B cell (primary cell): ENCODE results near the gene ZNF821.

Experiments
- EZH2 ChIP-seq: IDR thresholded peaks from 2 replicates; pipeline ENCODE4 v1.6.1; 2012; ENCODE audit warnings: borderline replicate concordance, low read depth, mild to moderate bottlenecking, moderate library complexity, low read length; ENCODE audit not compliant: insufficient read depth, poor library complexity, severe bottlenecking
- TF ChIP-seq, protein P1 (sequence below): fragments of 200-600 bp; IDR thresholded peaks from one replicate; pipeline ENCODE4 v1.8.0; 2022; ENCODE audit warnings: antibody characterized with exemption, mild to moderate bottlenecking

DNA sequence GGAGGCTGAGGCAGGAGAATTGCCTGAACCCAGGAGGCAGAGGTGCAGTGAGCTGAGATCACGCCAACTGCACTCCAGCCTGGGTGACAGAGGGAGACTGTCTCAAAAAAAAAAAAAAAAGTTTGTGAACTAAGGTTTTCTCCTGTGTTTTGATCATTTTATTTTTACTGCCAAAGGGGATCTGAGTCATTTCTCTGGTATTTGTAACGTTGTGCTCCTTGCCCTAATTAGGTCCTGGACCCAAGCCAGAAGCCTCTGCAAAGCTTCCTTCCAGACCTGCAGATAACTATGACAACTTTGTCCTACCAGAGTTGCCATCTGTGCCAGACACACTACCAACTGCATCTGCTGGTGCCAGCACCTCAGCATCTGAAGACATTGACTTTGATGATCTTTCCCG, 43.4 kb upstream of the ZNF821 start:
- TF ChIP-seq, protein P1, sequence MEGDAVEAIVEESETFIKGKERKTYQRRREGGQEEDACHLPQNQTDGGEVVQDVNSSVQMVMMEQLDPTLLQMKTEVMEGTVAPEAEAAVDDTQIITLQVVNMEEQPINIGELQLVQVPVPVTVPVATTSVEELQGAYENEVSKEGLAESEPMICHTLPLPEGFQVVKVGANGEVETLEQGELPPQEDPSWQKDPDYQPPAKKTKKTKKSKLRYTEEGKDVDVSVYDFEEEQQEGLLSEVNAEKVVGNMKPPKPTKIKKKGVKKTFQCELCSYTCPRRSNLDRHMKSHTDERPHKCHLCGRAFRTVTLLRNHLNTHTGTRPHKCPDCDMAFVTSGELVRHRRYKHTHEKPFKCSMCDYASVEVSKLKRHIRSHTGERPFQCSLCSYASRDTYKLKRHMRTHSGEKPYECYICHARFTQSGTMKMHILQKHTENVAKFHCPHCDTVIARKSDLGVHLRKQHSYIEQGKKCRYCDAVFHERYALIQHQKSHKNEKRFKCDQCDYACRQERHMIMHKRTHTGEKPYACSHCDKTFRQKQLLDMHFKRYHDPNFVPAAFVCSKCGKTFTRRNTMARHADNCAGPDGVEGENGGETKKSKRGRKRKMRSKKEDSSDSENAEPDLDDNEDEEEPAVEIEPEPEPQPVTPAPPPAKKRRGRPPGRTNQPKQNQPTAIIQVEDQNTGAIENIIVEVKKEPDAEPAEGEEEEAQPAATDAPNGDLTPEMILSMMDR = no peak
- no peak for TF ChIP-seq EZH2
